Sigmoid colon (tissue), 7 donors: Measurements from ENCODE around the gene CLC. TPM values are rescaled to one million over a fixed set of nuclear protein-coding genes. Genes with fewer than 3 reads are reported as not detected.
"Not testable (repeated sequence)": the region's sequence is repeated elsewhere in the genome, so short reads cannot be mapped to it uniquely, and the experiment has no call there.

Experiments used
- DNase-seq: peaks from one replicate; pipeline ENCODE4 v3.0.0-alpha.2; 2019
- H3K27ac ChIP-seq, 4 donors: fragments of 200-600 bp; sonication (generic); one replicate each; pipeline ENCODE4 v1.5.1; 2016 to 2019; ENCODE audit warnings: mild to moderate bottlenecking in 1 of 4
- H3K27me3 ChIP-seq, 3 donors: fragments of 200-600 bp; sonication (generic); one replicate each; pipeline ENCODE4 v1.5.1; 2019; ENCODE audit warnings: mild to moderate bottlenecking in 1 of 3
- H3K36me3 ChIP-seq, 4 donors: fragments of 200-600 bp; sonication (generic); one replicate each; pipeline ENCODE4 v1.5.1; 2016 to 2019
- H3K4me1 ChIP-seq, 4 donors: fragments of 200-600 bp; sonication (generic); one replicate each; pipeline ENCODE4 v1.5.1; 2017 to 2019
- H3K4me3 ChIP-seq, 4 donors: fragments of 200-600 bp; sonication (generic); one replicate each; pipeline ENCODE4 v1.5.1; 2017 to 2019; ENCODE audit warnings: mild to moderate bottlenecking in 2 of 4, moderate library complexity in 1 of 4
- H3K9me3 ChIP-seq, 4 donors: fragments of 200-600 bp in 3 of 4; sonication (generic) in 3 of 4; one replicate each; pipeline versions ENCODE4 v1.5.1 to v1.6.1; 2013 to 2019
- EP300 ChIP-seq, 4 donors: sonication (generic); formaldehyde crosslinking; IDR thresholded peaks; one replicate each; pipeline ENCODE4 v1.6.1; 2017; ENCODE audit warnings: antibody characterized with exemption in 4 of 4
- POLR2A ChIP-seq, 2 donors: fragments of 450-650 bp; IDR thresholded peaks; one replicate each; pipeline ENCODE4 v1.6.1; 2016; ENCODE audit warnings: antibody characterized with exemption in 2 of 2, mild to moderate bottlenecking in 2 of 2, moderate library complexity in 2 of 2
- POLR2AphosphoS5 ChIP-seq, 4 donors: sonication (generic); formaldehyde crosslinking; IDR thresholded peaks; one replicate each; pipeline ENCODE4 v1.6.1; 2017; ENCODE audit warnings: antibody characterized with exemption in 4 of 4
- WGBS, 2 donors: extraction: QIAGEN DNeasy Blood & Tissue Kit; methylation state at CpG; one replicate each; pipeline ENCODE4 v1.1.7; 2013; 5-methylcytosine and 5-hydroxymethylcytosine counted together
- intact Hi-C: fragments of 100-400 bp; cut with DNase I; formaldehyde crosslinking; loops from one replicate; pipeline ENCODE4 v1.15.1; 2023
- polyA plus RNA-seq, 3 donors: library from polyadenylated mRNA; stranded (reverse); fragments of 200-250 nt; gene quantifications; one replicate each; pipeline ENCODE4 v1.2.3, GENCODE V29; 2013
- total RNA-seq, 4 donors: library from RNA; depleted of rRNA; stranded (reverse); fragments of >200 nt; gene quantifications; one replicate each; pipeline ENCODE4 v1.1.0, GENCODE V29; 2016
- TF ChIP-seq, protein P1 (sequence below), 4 experiments: fragments of 450-650 bp in 3 of 4; fragments of 200-600 bp in 1 of 4; IDR thresholded peaks; one replicate each; pipeline ENCODE4 v1.5.1; 2016 to 2019; ENCODE audit warnings: antibody characterized with exemption in 4 of 4, mild to moderate bottlenecking in 3 of 4, moderate library complexity in 2 of 4
- donor health status: healthy with polysubstance abuse.
- donor health status: Bipolar disorder and iron deficiency.
- donor health status: healthy.

Gene CLC
- total and polyA plus RNA-seq, 7 donors = 7.2 TPM; not detected in 6

- no peak overlapping the region for H3K27ac ChIP-seq
- H3K9me3 ChIP-seq = peaks cover 0 to 5% (median 2%) of the 10 kb centered on the region in 4 donors
- intact Hi-C loops = loop anchor here (10.0 kb wide), 1 partner anchor 214 kb away; no protein-coding TSS in a partner anchor
- no peak for DNase-seq
- H3K36me3 ChIP-seq = no peaks in the 10 kb centered on the region
- no peak for TF ChIP-seq POLR2A (IDR thresholded peaks at IDR 0.05)
- TF ChIP-seq EP300 (IDR thresholded peaks at IDR 0.05) = no peak
- TF ChIP-seq, protein P1, sequence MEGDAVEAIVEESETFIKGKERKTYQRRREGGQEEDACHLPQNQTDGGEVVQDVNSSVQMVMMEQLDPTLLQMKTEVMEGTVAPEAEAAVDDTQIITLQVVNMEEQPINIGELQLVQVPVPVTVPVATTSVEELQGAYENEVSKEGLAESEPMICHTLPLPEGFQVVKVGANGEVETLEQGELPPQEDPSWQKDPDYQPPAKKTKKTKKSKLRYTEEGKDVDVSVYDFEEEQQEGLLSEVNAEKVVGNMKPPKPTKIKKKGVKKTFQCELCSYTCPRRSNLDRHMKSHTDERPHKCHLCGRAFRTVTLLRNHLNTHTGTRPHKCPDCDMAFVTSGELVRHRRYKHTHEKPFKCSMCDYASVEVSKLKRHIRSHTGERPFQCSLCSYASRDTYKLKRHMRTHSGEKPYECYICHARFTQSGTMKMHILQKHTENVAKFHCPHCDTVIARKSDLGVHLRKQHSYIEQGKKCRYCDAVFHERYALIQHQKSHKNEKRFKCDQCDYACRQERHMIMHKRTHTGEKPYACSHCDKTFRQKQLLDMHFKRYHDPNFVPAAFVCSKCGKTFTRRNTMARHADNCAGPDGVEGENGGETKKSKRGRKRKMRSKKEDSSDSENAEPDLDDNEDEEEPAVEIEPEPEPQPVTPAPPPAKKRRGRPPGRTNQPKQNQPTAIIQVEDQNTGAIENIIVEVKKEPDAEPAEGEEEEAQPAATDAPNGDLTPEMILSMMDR (IDR thresholded peaks at IDR 0.05) = no peak
- no peak for TF ChIP-seq POLR2AphosphoS5 (IDR thresholded peaks at IDR 0.05)
- 36 to 61% methylated on average over 8 of the region's 8 CpGs for WGBS, 2 donors
- H3K27me3 ChIP-seq = peaks cover 0 to 8% (median 0%) of the 10 kb centered on the region in 3 donors
- no peak overlapping the region for H3K4me3 ChIP-seq
- H3K4me1 ChIP-seq = no peaks in the 10 kb centered on the region
These were observed 30.5 kb upstream of the CLC start for GRCh38 chr19:39768334-39768733.

GRCh38 chr19:39765091-39766076, 27.6 kb upstream of the CLC start:
- H3K27me3 ChIP-seq = peaks cover 0 to 8% (median 0%) of the 10 kb centered on the region in 3 donors
- 46% methylated on average over 16 of the region's 16 CpGs for WGBS, 2 donors
- DNase-seq = no peak
- H3K27ac ChIP-seq = no peak overlapping the region
- H3K36me3 ChIP-seq = no peaks in the 10 kb centered on the region
- H3K9me3 ChIP-seq = peaks cover 0 to 5% (median 2%) of the 10 kb centered on the region in 4 donors
- no peak overlapping the region for H3K4me3 ChIP-seq
- H3K4me1 ChIP-seq = no peaks in the 10 kb centered on the region
- no peak for TF ChIP-seq EP300 (IDR thresholded peaks at IDR 0.05)
- TF ChIP-seq, protein P1 (IDR thresholded peaks at IDR 0.05) = peak in 2 of 4 experiments; percentile 19 to 67
- intact Hi-C loops = loop anchor here (10.0 kb wide), 1 partner anchor 211 kb away; no protein-coding TSS in a partner anchor

GRCh38 chr19:39761851-39762250, 24.0 kb upstream of the CLC start:
- peaks cover 0 to 21% (median 0%) of the 10 kb centered on the region in 3 donors for H3K27me3 ChIP-seq
- H3K27ac ChIP-seq, H3K36me3 ChIP-seq, H3K9me3 ChIP-seq, DNase-seq, H3K4me1 ChIP-seq, H3K4me3 ChIP-seq: not testable (repeated sequence)
- intact Hi-C loops = loop anchor here (10.0 kb wide), 1 partner anchor 207 kb away; no protein-coding TSS in a partner anchor
- WGBS, 2 donors = 92 to 97% methylated on average over 1 of the region's 1 CpG

DNA sequence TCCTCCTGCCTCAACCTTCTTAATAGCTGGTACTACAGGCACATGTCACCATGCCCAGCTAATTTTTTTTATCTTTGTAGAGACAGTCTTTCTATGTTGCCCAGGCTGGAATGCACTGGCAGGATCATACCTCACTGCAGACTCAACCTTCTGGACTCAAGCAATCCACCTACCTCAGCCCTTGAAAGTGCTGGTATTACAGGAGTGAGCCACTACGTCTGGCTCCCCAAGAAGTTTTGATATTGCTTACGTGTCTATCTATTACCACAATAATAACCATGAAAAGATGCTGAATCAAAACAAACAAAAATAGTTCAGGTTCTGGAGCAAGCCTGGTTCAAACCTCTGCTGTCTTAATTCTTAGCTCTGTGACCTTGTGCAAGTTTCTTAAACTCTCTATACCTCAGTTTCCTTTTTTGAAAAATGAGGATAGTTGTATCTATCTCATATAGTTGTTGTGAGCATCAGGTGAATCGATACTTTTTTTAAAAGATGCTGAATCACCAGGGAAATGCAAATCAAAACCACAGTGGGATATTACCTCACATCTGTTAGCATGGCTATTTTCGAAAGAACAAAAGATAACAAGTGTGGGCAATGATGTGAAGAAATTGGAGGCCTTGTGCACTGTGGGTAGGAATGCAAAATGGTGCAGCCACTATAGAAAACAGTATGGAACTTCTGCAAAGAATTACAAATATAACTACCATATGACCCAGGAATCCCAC, 21.8 kb upstream of the CLC start:
- WGBS, 2 donors = 64 to 69% methylated on average over 4 of the region's 4 CpGs
- Histone ChIP-seq H3K4me1 (no peaks in the 10 kb centered on the region), H3K36me3 (no peaks in the 10 kb centered on the region), H3K9me3 (no peaks in the 10 kb centered on the region), H3K4me3 (no peak overlapping the region), H3K27me3 (peaks cover 0 to 13% (median 0%) of the 10 kb centered on the region in 3 donors), H3K27ac (no peak overlapping the region)
- no peak for DNase-seq
- intact Hi-C loops = loop anchor here (10.0 kb wide), 1 partner anchor 205 kb away; no protein-coding TSS in a partner anchor
- no peak for TF ChIP-seq POLR2AphosphoS5 (IDR thresholded peaks at IDR 0.05)
- TF ChIP-seq, protein P1 (IDR thresholded peaks at IDR 0.05) = no peak
- no peak for TF ChIP-seq POLR2A (IDR thresholded peaks at IDR 0.05)
- no peak for TF ChIP-seq EP300 (IDR thresholded peaks at IDR 0.05)

DNA sequence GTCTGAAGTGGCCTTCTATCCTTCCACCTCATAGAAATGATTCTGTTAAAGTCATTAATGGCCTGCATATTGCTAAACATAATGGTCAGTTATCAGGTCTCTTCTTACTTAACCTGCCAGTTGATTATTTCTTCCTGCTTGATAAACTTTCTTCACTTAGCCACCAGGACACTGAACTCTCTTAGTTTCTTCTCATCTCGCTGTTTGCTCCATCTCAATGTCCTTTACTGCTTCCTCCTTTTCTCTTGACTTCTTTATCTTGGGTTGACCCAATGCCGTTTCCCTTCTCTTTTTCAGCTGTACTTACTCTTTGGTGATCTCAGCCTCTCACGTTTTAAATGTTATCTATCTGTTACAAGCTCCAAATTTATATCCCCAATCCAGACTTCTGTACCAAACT, 17.1 kb upstream of the CLC start:
- no peak for DNase-seq
- Histone ChIP-seq H3K4me3 (no peak overlapping the region), H3K27me3 (peaks cover 0 to 26% (median 0%) of the 10 kb centered on the region in 3 donors), H3K9me3 (no peaks in the 10 kb centered on the region), H3K36me3 (no peaks in the 10 kb centered on the region), H3K27ac (no peak overlapping the region), H3K4me1 (no peaks in the 10 kb centered on the region)
- 48 to 58% methylated on average over 3 of the region's 3 CpGs for WGBS, 2 donors
- no peak for TF ChIP-seq EP300 (IDR thresholded peaks at IDR 0.05)
- no peak for TF ChIP-seq POLR2AphosphoS5 (IDR thresholded peaks at IDR 0.05)
- TF ChIP-seq, protein P1 (IDR thresholded peaks at IDR 0.05) = no peak
- no peak for TF ChIP-seq POLR2A (IDR thresholded peaks at IDR 0.05)
- intact Hi-C loops = no loop called here
